GM12873 (cell line): Measurements from ENCODE around the gene COPE.

Experiments
- TF ChIP-seq, protein P1 (sequence below): IDR thresholded peaks from 2 replicates; pipeline ENCODE4 v1.5.1; 2012; ENCODE audit warnings: low read depth, mild to moderate bottlenecking, moderate library complexity, low read length, control low read depth; ENCODE audit not compliant: insufficient read depth; ENCODE audit errors: missing control alignments

COPE gene

DNA sequence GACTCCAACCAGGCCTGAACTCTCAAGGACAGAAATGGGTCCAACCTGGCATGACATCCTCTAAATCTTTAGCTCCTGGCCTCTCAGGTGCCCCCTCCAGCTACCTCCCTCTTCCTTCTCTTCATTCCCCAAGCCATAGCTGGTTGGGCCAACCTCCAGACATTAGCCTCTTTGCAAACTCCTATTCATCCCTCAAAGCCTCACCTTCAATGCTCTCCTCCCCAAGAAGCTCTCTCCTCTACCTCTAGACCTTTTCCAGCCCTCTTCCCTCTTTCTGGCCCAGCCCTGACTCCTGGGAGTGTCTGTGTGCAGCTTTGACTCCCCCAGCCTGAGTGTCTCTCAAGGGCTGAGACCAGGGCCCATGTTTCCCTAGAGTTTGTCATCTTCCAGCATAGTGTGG, 27.1 kb upstream of the COPE start:
- TF ChIP-seq, protein P1, sequence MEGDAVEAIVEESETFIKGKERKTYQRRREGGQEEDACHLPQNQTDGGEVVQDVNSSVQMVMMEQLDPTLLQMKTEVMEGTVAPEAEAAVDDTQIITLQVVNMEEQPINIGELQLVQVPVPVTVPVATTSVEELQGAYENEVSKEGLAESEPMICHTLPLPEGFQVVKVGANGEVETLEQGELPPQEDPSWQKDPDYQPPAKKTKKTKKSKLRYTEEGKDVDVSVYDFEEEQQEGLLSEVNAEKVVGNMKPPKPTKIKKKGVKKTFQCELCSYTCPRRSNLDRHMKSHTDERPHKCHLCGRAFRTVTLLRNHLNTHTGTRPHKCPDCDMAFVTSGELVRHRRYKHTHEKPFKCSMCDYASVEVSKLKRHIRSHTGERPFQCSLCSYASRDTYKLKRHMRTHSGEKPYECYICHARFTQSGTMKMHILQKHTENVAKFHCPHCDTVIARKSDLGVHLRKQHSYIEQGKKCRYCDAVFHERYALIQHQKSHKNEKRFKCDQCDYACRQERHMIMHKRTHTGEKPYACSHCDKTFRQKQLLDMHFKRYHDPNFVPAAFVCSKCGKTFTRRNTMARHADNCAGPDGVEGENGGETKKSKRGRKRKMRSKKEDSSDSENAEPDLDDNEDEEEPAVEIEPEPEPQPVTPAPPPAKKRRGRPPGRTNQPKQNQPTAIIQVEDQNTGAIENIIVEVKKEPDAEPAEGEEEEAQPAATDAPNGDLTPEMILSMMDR: no peak

DNA sequence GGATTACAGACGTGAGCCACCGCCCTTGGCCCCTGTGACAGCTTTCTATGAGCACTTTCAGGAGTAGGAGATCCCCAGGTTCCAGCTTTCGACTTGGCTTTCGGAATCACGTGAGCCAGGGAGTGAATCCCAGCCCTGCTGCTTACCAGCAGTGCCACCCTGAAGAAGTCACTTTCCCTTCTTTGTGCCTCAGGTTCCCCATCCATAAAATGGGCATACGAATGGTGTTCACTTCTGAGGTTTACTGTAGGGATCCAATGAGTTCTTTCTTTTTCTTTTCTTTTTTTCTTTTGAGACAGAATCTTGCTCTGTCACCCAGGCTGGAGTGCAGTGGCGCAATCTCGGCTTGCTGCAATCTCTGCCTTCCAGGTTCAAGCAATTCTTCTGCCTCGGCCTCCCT, 26.1 kb upstream of the COPE start:
- TF ChIP-seq, protein P1: no peak

DNA sequence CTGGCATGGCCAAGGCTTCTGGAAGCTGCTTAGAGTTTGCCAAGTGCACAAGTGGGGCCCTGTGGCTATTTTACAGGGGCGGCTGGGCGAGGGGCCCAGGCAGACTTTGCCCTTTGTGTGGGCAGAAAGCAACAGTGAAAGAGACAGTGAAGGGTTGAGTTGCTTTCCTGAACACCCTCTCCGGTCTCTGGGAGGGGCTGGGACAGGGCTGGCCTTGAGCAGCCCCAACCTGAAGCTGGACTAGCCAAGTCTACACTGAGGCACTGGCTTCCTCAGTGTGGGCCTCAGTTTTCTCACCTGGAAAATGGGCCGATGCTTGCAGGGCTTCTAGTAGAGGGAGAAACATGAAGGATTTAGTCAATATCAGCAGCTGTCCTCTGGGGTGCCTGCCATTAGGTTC, 24.3 kb upstream of the COPE start:
- TF ChIP-seq, protein P1: no peak

DNA sequence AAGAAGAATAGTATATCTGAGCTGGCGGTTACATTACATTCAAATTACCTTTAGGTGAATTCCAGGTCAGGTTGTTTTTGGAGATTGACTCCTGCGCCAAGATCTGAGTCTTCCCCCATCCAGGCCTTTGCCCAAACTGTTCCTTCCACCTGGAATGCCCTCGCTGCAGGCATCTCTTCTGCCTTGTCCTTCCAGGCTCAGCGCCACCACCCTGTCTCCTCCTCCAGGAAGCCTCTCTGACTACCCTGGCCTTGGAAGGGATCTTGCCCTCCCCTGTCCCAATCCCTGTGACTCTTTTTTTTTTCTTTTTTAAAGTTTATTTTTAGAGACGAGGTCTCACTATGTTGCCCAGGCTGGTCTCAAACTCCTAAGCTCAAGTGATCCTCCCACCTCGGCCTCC, 23.5 kb upstream of the COPE start:
- TF ChIP-seq, protein P1: no peak

DNA sequence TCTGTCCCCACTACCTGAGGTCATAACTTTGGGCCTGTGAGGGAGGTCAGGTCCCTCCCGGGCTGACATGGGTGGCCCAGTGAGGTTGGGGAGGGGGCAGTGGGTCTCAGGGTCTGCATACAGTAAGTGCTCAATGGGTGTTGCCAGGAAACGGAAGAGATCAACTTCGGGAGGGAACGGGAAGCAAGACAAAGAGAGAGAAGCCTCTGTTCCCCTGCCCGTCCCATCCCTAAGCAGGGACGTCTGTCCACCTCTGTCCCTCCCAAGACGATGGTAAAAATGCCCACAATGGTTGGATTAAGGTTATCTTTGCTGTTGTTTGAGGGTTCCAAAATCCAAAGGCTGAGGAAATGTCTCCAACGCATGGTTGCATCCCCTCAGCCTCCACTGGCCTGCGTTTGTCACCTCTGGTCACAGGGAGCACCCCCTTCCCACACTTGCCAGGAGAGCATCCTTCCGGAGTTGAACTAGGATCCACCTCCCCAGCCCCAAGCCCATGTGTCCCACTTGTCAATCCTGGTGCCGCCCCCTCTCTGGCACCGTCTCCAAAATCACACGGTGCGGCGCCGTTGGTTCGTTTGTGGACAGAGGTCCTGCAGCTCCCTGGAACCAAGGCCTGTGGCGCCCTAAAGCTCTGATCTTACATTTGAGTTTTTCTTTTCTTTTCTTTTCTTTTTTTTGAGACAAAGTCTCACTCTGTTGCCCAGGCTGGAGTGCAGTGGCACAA, 22.6 kb upstream of the COPE start:
- TF ChIP-seq, protein P1: no peak

DNA sequence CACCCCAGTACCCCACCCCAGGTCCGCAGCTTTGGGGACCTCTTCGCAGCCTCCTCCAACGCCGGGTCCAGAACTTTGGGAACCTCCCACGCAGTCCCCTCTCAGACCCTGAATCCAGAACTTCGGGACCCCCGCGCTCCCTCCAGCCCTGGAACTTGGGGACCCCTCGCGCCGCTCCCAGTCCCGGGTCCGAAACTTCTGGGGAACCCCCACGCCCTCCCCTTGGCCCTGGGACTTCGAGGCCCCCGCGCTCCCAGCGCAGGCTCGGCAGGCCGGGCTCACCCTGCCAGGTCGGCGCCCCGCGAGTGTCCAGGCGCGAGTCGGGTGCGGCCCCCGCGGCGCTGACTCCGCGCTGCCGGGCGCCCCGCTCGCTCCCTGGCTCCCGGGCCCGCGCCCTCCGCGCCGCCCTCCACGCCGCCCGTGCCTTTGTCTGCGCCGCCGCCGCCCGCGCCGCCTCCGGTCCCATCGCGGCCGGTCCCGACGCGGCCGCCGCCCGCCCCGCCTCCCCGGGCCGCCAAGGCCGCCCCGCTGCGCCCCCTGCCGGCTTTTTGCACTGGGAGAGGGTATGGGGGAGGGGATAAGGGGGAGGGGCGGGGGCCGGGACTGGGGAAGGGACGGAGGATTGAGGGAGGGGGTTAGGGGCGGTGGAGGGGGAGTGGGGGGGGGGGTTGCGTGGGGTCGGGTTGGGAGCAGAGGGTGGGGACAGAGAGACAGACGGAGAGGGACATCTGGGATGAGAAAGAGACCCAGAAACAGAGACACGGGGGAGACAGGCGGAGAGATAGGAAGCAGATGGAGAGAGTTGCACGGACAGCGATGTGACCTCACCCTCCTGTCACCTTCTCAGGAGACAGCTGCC, 21.8 kb upstream of the COPE start, which contains the start of gene HOMER3:
TSS of gene HOMER3 (minus strand) at position 449 of the 859 bp plus-strand sequence. CDS start 2,235 bp downstream, outside the sequence.
- TF ChIP-seq, protein P1: peak; percentile 27
